ENCODE data around the gene PHF21B.

- TF ChIP-seq ZSCAN16 (tag by site-specific recombination; IDR thresholded peaks at IDR 0.05) = no peak
- no peak for TF ChIP-seq ZNF837 (tag by site-specific recombination; IDR thresholded peaks at IDR 0.05)
- TF ChIP-seq ATF2 (tag by site-specific recombination; IDR thresholded peaks at IDR 0.05; ENCODE audit: low read depth) = no peak
- no peak for TF ChIP-seq PATZ1 (tag by site-specific recombination; IDR thresholded peaks at IDR 0.05)
These were observed 147.5 kb downstream of the PHF21B start for GRCh38 chr22:44862281-44862680.

Data from HEK293 (cell line).